HT1080 (cell line): ENCODE data around the gene TAF9B. TPM values are rescaled to one million over a fixed set of nuclear protein-coding genes. Genes with fewer than 3 reads are reported as not detected.
"Not testable (repeated sequence)": the region's sequence is repeated elsewhere in the genome, so short reads cannot be mapped to it uniquely, and the experiment has no call there.

Experiments used
- DNase-seq: peaks from one replicate; pipeline ENCODE4 v3.0.0-alpha.2; 2015; ENCODE audit warnings: low read depth
- total RNA-seq: library from RNA; depleted of rRNA; stranded (reverse); fragments of >200 nt; shearing (Covaris generic); gene quantifications from 2 replicates; pipeline ENCODE4 v1.2.3, GENCODE V29; 2014; rRNA removed

Gene TAF9B
- total RNA-seq, 1 experiment from 2014 or later: 22.0 TPM

- no peak for DNase-seq
Measured at GRCh38 chrX:78116766-78117165, 22.7 kb downstream of the TAF9B start.

GRCh38 chrX:78116365-78116764 lies 23.1 kb downstream of the TAF9B start:
- no peak for DNase-seq

- DNase-seq: no peak
Measured at GRCh38 chrX:78111140-78111931, 28.1 kb downstream of the TAF9B start.

GRCh38 chrX:78109458-78109857 lies 30.0 kb downstream of the TAF9B start:
- no peak for DNase-seq

- no peak for DNase-seq
Measured at GRCh38 chrX:78106651-78106986, 32.8 kb downstream of the TAF9B start.

- no peak for DNase-seq
Measured at GRCh38 chrX:78105944-78106650, 33.4 kb downstream of the TAF9B start.

GRCh38 chrX:78104447-78105176 lies 34.8 kb downstream of the TAF9B start:
- DNase-seq: peak; percentile 32

- DNase-seq: peak; percentile 96
Measured at GRCh38 chrX:78103623-78104446, 35.6 kb downstream of the TAF9B start, which contains the start of gene PGK1. Gene PGK1, plus strand, starts transcription at chrX:78104248. Its CDS starts 93 bp downstream, at chrX:78104341.

- no peak for DNase-seq
Measured at GRCh38 chrX:78103001-78103622, 36.3 kb downstream of the TAF9B start.

- no peak for DNase-seq
Measured at GRCh38 chrX:78102091-78102490, 37.4 kb downstream of the TAF9B start.

- DNase-seq: no peak
Measured at GRCh38 chrX:78098108-78098507, 41.3 kb downstream of the TAF9B start.

GRCh38 chrX:78092296-78092695 lies 47.2 kb downstream of the TAF9B start:
- peak; percentile 76 for DNase-seq

GRCh38 chrX:78081413-78081812 lies 58.0 kb downstream of the TAF9B start:
- not testable (repeated sequence) for DNase-seq

Other genes starting within 250 kb of the TAF9B start
- 39.4 and 49.4 TPM in 2 replicates for gene MAGT1, start 244.2 kb downstream of the TAF9B start, total RNA-seq
- 382 and 476 TPM in 2 replicates for gene COX7B, start 240.2 kb downstream of the TAF9B start, total RNA-seq
- 3.1 and 3.3 TPM in 2 replicates for gene ATP7A, start 229.0 kb downstream of the TAF9B start, total RNA-seq
- 0.84 and 1.4 TPM in 2 replicates for gene PGAM4, start 170.0 kb downstream of the TAF9B start, total RNA-seq
- gene PGK1, start 35.4 kb downstream of the TAF9B start, total RNA-seq: 365 and 374 TPM in 2 replicates
- gene CYSLTR1, start 188.0 kb upstream of the TAF9B start, total RNA-seq: not detected in 2 replicates